T47D (cell line): Measurements from ENCODE around the gene SPPL2B.

Experiments used
- DNase-seq, 2 experiments: peaks; one replicate each; pipeline versions ENCODE4 v3.0.0 to v3.0.0-alpha.2; 2011 to 2012; ENCODE audit warnings: low read depth in 1 of 2, low spot score in 1 of 2
- JUND ChIP-seq: IDR thresholded peaks from 2 replicates; pipeline ENCODE4 v1.6.1; 2012; ENCODE audit warnings: low read depth
- in situ Hi-C: cut with HindIII; loops from 2 replicates; pipeline ENCODE4 v1.10.0; 2016; ENCODE audit warnings: low sequenced_read_pairs, low pct_unique_long_range_greater_than_20kb

The SPPL2B gene

DNA sequence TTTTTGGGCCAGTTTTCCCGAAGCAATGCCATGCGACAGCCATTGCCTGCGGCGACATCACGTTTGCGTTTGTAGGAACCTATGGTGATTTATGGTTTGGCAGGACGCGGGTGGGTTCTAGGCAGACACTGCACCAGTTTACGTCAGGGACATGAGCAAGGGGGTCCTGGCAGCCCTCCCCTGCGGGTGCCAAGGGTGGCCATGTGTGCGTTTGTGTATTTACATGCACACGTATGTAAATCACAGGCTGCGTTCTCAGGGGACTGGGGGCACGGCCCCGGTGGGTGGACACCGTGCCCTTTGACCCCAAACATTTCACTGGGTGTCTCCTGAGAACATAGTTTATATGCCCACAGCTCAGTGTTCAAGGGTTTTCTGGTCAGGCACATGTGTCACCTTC, 22.2 kb downstream of the SPPL2B start:
- in situ Hi-C loops = no loop called here
- TF ChIP-seq JUND = no peak
- DNase-seq = no peak

- DNase-seq = no peak
- in situ Hi-C loops = no loop called here
- no peak for TF ChIP-seq JUND
These were observed 23.1 kb downstream of the SPPL2B start for GRCh38 chr19:2351591-2351990.

GRCh38 chr19:2352121-2352520, 23.6 kb downstream of the SPPL2B start:
- no peak for DNase-seq
- in situ Hi-C loops = no loop called here
- no peak for TF ChIP-seq JUND

DNA sequence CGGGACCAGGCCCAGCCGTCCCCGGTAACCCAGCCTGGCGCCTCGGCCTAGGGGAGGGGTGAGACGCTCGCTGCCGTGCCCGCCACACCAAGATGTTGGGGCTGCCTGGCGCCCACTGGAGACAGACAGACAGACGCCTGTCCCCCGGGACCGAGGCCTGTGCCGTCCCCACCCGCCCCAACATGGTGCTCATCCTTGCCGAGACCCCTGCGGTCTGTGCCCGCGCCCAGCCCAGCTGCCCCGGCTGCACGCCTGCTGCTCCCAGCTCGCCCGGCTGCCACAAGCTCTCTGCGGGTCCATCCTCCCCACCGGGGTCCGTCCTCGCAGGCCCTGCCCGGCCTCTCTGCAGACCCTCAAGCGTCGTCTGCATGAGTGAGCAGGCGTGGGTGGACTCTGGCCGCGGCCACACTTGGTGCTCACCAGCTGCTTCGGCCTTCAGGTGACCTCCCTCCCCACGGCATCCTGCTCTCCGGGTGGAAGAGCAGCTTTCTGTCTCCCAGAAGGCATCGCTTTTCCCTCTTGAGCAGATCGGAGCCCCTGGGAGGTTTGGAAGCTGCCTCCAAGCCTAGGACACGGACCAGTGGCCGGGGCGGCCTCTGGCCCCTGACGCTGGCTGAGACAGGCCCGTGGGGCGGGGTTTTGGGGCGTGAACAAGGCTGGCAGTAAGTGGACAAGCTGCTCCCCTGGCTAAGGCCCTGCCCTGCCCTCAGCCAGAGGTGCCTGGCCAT, 24.8 kb downstream of the SPPL2B start:
- no peak for DNase-seq
- TF ChIP-seq JUND = no peak
- in situ Hi-C loops = no loop called here

DNA sequence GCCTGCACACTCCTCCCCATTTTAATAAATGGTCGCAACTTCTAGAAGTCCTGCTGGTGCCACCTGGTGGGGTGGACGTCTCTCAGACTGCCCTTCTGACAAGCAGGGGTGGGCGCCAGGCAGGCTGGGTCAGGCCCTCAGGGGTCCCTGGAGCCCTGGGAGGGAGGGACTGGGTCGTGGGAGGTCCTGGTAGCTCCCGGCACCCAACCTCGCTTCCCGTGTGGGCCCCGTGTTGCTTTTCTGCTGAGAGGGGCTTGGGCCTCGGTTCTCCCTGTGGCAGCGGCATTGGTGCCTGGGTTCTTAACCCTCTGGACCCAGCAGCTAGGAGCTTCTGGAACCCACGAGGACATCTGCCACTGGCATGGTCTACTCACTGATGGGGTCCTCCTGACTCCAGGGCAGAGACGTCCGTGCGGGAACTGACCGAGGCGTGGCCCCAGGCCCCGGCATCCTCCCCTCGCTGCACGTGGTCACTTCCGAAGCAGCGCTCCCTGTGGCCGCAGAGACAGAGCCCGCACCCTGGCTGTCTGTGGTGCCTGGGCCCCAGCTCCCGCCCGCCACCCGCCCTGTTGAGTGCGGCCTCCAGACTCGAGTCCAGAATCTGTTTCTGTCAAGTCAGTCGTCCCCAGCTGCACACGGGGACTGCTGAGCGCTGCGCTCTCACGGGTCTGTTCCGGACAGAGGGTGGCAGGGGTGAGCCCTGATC, 25.6 kb downstream of the SPPL2B start:
- in situ Hi-C loops = no loop called here
- TF ChIP-seq JUND = no peak
- DNase-seq = no peak

DNA sequence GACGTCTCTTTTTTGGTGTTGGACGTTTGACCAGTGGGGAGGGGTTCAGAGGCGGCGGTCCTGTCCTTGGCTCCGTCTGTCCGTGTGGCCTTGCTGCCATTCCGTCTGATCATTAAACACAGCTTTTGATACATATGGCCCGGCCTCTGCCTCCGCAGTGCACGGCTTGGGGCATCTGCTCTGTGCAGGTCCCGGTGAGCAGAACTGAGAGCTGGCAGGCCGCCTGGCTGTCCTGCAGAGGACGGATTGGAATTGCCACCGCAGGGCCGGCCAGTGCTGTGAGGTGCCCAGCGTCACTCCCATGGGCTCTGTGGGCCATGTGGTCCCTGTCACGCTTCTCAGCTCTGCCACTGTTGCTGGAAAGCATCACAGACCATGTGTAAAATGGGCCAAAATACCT, 26.2 kb downstream of the SPPL2B start:
- no peak for DNase-seq
- TF ChIP-seq JUND = no peak
- in situ Hi-C loops = no loop called here

GRCh38 chr19:2355168-2356035, 26.9 kb downstream of the SPPL2B start:
- in situ Hi-C loops = no loop called here
- DNase-seq = no peak
- TF ChIP-seq JUND = no peak

GRCh38 chr19:2356036-2356646, 27.7 kb downstream of the SPPL2B start:
- no peak for DNase-seq
- TF ChIP-seq JUND = no peak
- in situ Hi-C loops = no loop called here

GRCh38 chr19:2357279-2358206, 29.1 kb downstream of the SPPL2B start:
- no peak for TF ChIP-seq JUND
- no peak for DNase-seq
- in situ Hi-C loops = no loop called here

DNA sequence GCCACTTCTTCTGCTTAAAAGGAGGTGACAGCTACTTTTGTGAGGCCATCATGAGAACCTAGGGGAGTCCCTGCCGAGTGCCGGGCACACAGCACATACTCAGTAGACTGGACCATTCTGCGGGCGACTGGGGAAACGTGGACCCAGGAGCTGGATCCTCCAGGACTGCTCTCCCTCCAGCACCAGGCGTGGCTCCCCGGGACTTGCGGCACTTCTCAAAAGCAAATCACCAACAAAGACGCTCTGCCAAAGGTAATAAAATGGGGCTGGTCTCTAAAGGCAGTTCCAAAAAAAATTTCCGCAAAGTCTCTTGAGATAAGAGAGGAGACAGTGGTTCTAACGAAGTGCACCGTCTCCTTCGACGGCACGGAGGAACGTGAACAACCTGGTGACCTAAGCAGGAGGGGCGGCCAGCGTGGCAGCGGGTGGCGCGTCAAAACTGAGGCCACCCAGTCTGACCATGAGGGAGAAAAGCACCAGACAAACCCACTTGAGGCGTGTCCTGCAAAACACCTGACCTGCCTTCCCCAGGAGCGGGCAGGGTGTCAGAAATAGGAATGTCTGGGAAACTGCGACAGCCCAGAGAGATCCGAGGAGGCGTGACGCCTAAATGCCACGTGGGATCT, 30.2 kb downstream of the SPPL2B start:
- no peak for TF ChIP-seq JUND
- in situ Hi-C loops = no loop called here
- DNase-seq = no peak

DNA sequence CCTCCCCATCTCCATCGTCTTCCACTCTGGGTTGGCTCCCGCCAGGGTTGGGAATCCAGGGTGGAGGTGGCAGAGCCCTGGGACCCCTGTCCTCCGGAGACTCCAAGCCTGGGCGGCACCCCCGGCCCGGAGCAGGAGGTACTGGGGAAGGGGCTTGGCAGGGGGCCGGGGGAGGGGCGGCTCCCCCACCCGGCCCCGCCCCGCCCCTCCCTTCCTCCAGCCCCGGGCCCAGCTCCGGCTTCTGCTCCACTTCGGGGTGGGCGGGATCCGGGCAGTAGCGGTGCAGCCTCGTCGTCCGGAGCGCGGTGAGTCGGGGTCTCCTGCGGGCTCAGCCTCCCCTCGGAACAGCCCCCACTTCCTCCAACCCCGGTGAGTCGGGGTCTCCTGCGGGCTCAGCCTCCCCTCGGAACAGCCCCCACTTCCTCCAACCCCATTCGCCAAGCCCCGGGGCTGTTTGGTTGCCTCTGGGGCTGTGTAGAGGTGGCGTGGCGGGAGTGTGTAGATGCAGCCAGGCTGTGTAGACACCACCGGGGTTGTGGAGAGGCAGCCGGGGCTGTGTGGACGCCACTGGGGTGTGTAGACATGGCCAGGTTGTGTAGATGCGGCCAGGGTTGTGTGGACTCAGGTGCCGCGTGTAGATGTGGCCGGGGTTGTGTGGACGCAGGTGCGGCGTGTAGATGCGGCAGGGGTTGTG, 31.7 kb downstream of the SPPL2B start, which contains the start of gene TMPRSS9:
TSS of gene TMPRSS9 (plus strand) at position 274 of the 694 bp plus-strand sequence. CDS start 29,521 bp downstream, outside the sequence.
- TF ChIP-seq JUND = no peak
- no peak for DNase-seq
- in situ Hi-C loops = no loop called here
